Nephron (organoid): ENCODE measurements around the gene SOX1.

Source experiments
- H3K27ac Mint-ChIP-seq, 3 experiments: 2 replicates each; pipeline ENCODE4 v1.8.0; 2020; ENCODE audit warnings: mixed read lengths in 3 of 3, mild to moderate bottlenecking in 2 of 3, moderate library complexity in 1 of 3
- H3K27me3 Mint-ChIP-seq: 2 replicates; pipeline ENCODE4 v1.8.0; 2021; ENCODE audit warnings: low read depth, mild to moderate bottlenecking, moderate library complexity, mixed read lengths
- H3K36me3 Mint-ChIP-seq: 2 replicates; pipeline ENCODE4 v1.8.0; 2020; ENCODE audit warnings: low read depth, mixed read lengths
- H3K4me1 Mint-ChIP-seq: 2 replicates; pipeline ENCODE4 v1.8.0; 2020; ENCODE audit warnings: mixed read lengths
- H3K4me3 Mint-ChIP-seq, 3 experiments: 2 replicates each; pipeline ENCODE4 v1.8.0; 2020; ENCODE audit warnings: mild to moderate bottlenecking in 3 of 3, mixed read lengths in 3 of 3, moderate library complexity in 2 of 3
- H3K9me3 Mint-ChIP-seq: 2 replicates; pipeline ENCODE4 v1.8.0; 2020; ENCODE audit warnings: mixed read lengths
- TF ChIP-seq, protein P1 (sequence below), 3 experiments: fragments of 200-600 bp; sonication (generic); IDR thresholded peaks; one replicate each; pipeline ENCODE4 v1.5.0; 2021; ENCODE audit warnings: antibody characterized with exemption in 3 of 3; ENCODE audit not compliant: unreplicated experiment in 3 of 3

Gene SOX1

DNA sequence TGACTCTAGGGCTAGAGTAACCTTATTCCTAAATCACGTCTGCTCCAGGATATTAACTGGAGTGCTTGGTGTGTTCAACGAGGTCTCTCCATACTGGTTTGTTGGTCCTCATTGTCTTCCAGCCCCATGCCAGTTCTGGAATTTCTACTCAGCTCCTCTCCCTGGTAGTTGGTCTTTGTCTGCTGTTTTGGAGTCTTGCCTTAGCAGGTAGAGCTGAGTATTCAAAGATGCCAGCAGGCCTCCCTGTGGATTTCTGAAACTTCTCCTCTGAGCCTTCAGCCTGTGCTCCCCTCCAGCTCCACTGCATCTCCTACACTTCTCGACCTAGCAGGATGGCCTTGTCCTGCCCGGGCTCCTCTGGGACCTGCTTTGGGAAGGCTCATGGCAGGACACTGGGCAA lies 25.5 kb downstream of the SOX1 start:
- H3K4me1 Mint-ChIP-seq = no peaks in the 10 kb centered on the region
- TF ChIP-seq, protein P1, sequence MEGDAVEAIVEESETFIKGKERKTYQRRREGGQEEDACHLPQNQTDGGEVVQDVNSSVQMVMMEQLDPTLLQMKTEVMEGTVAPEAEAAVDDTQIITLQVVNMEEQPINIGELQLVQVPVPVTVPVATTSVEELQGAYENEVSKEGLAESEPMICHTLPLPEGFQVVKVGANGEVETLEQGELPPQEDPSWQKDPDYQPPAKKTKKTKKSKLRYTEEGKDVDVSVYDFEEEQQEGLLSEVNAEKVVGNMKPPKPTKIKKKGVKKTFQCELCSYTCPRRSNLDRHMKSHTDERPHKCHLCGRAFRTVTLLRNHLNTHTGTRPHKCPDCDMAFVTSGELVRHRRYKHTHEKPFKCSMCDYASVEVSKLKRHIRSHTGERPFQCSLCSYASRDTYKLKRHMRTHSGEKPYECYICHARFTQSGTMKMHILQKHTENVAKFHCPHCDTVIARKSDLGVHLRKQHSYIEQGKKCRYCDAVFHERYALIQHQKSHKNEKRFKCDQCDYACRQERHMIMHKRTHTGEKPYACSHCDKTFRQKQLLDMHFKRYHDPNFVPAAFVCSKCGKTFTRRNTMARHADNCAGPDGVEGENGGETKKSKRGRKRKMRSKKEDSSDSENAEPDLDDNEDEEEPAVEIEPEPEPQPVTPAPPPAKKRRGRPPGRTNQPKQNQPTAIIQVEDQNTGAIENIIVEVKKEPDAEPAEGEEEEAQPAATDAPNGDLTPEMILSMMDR (IDR thresholded peaks at IDR 0.05; ENCODE audit: unreplicated experiment in 3 of 3) = no peak
- H3K27me3 Mint-ChIP-seq = peaks cover 94% of the 10 kb centered on the region
- no peaks in the 10 kb centered on the region for H3K36me3 Mint-ChIP-seq
- no peaks in the 10 kb centered on the region for H3K9me3 Mint-ChIP-seq
- no peak overlapping the region for H3K4me3 Mint-ChIP-seq
- H3K27ac Mint-ChIP-seq = no peak overlapping the region

DNA sequence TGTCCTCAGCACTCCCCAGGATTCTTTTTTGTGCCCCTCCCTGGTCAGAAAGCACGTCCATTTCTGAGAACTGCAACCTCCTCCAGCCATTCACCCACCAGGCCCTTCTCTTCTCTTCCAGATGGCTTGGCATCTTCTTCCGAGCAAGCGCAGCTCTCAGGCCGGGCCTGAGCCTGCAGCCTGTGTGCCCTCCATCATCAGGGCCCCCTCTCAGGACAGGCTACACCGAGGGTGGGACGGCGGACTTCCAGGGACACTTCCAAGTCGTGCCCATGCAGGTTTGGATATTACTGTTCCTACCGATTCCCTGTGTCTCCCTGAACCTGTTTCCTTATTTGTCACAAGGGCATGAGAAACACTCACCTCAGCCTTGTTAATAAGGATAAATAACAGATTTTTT lies 28.4 kb downstream of the SOX1 start:
- H3K4me1 Mint-ChIP-seq = no peaks in the 10 kb centered on the region
- H3K27ac Mint-ChIP-seq = no peak overlapping the region
- peaks cover 98% of the 10 kb centered on the region for H3K27me3 Mint-ChIP-seq
- H3K4me3 Mint-ChIP-seq = no peak overlapping the region
- no peaks in the 10 kb centered on the region for H3K9me3 Mint-ChIP-seq
- TF ChIP-seq, protein P1 (IDR thresholded peaks at IDR 0.05; ENCODE audit: unreplicated experiment in 3 of 3) = no peak
- H3K36me3 Mint-ChIP-seq = no peaks in the 10 kb centered on the region

DNA sequence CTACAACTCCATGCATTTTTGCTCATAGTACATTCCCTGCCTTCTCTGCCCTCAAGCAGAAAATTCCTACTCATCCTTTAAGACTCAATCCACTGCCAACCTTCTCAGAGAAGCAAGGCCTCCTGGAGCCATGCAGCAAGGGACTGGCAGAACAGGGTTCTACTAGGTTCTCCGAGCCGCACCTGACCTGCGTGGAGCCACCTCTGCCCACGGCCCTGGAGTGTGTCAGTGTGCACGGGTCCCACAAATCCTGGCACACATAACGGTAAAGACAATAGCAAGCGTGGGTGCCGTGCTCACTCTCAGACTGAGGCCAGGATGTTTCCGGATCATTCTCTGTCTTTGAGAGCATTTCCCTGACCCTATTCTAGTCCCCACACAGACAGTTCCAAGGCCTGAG lies 30.0 kb downstream of the SOX1 start:
- no peak overlapping the region for H3K27ac Mint-ChIP-seq
- peaks cover 100% of the 10 kb centered on the region for H3K27me3 Mint-ChIP-seq
- H3K4me1 Mint-ChIP-seq = peaks cover 7% of the 10 kb centered on the region
- H3K4me3 Mint-ChIP-seq = no peak overlapping the region
- TF ChIP-seq, protein P1 (IDR thresholded peaks at IDR 0.05; ENCODE audit: unreplicated experiment in 3 of 3) = no peak
- no peaks in the 10 kb centered on the region for H3K36me3 Mint-ChIP-seq
- H3K9me3 Mint-ChIP-seq = no peaks in the 10 kb centered on the region

DNA sequence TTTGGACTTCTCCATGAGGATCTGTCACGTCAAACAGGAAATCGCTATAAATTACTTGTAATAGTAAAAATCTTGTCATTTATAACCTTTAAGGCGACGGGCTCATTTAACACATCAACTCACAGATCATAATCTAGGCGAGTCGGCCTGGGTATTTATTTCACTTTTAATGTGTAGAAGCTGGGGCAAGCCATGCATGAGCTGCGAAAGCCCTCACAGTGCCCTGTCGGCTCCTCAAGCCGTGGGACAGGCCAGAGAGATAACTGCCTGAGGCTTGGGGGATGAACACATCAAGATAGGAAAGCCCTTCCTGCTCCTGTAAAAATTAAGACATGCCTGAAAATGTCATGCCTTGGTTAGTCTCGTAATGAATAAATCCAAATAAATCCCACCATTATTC lies 30.8 kb downstream of the SOX1 start:
- H3K4me3 Mint-ChIP-seq = no peak overlapping the region
- H3K9me3 Mint-ChIP-seq = no peaks in the 10 kb centered on the region
- H3K36me3 Mint-ChIP-seq = no peaks in the 10 kb centered on the region
- H3K27ac Mint-ChIP-seq = no peak overlapping the region
- H3K27me3 Mint-ChIP-seq = peaks cover 100% of the 10 kb centered on the region
- TF ChIP-seq, protein P1 (IDR thresholded peaks at IDR 0.05; ENCODE audit: unreplicated experiment in 3 of 3) = no peak
- peaks cover 13% of the 10 kb centered on the region for H3K4me1 Mint-ChIP-seq

DNA sequence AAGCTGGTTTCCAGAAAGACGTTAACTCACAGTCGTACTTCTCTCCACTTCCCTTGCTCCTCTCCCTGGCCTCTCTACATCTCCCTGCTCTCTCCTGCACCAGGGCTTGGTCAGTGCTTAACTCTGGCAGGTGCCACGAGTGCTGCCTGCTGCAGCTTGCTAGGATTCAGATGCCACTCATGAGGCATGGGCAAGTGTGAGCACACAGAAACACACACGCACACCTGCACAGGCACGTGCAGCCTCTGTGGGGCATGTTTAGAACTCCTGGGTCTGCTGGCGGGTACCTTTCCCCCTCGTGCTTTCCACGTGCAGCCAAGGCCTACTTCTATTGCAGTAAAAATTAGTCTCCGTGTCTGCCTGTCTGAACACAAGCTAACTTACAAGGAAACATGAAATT lies 31.8 kb downstream of the SOX1 start:
- H3K36me3 Mint-ChIP-seq = no peaks in the 10 kb centered on the region
- H3K27me3 Mint-ChIP-seq = peaks cover 100% of the 10 kb centered on the region
- no peak overlapping the region for H3K27ac Mint-ChIP-seq
- TF ChIP-seq, protein P1 (IDR thresholded peaks at IDR 0.05; ENCODE audit: unreplicated experiment in 3 of 3) = no peak
- peaks cover 13% of the 10 kb centered on the region for H3K4me1 Mint-ChIP-seq
- H3K9me3 Mint-ChIP-seq = no peaks in the 10 kb centered on the region
- no peak overlapping the region for H3K4me3 Mint-ChIP-seq

DNA sequence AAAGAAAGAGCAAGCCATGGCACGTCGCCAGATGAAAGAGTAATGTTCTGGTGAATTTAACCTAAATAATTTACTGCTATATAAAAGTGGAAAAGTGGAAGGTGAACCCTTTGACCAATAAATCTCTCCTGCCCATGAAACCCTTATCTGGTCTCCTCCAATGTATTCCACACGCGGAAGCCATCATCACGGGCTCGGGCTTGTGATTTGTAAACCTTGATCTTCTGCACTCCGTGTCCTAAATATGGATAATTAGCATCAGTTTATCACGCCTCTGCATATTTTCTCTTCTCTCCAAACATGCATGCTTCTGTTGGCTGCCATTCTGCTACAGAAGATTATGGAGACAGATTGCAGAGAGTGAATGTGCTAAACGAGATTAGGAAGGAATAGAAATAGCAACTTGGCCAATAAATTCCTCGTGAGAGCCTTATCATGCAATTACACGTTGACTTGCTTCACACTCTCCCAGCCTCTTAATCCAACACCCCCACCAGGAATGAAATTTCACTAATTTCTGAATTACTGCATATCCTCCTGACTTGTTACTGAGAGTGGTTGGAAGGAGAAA lies 34.5 kb downstream of the SOX1 start:
- Mint-ChIP-seq H3K27ac (no peak overlapping the region), H3K4me1 (peaks cover 27% of the 10 kb centered on the region), H3K36me3 (no peaks in the 10 kb centered on the region), H3K27me3 (peaks cover 97% of the 10 kb centered on the region), H3K9me3 (no peaks in the 10 kb centered on the region), H3K4me3 (no peak overlapping the region)
- TF ChIP-seq, protein P1 (IDR thresholded peaks at IDR 0.05; ENCODE audit: unreplicated experiment in 3 of 3) = no peak
